Neural crest cell (in vitro differentiated cells): ENCODE measurements around the gene C2CD4D. TPM values are rescaled to one million over a fixed set of nuclear protein-coding genes. Genes with fewer than 3 reads are reported as not detected.

Experiments used
- DNase-seq: peaks from one replicate; pipeline ENCODE4 v3.0.0; 2021; ENCODE audit warnings: low read depth, mixed read lengths, low spot score
- H3K27ac Mint-ChIP-seq: one replicate; pipeline ENCODE4 v1.8.0; 2021; ENCODE audit warnings: mild to moderate bottlenecking, mixed read lengths; ENCODE audit not compliant: unreplicated experiment
- H3K27me3 Mint-ChIP-seq: 2 replicates; pipeline ENCODE4 v1.8.0; 2021; ENCODE audit warnings: low read depth, mild to moderate bottlenecking, mixed read lengths
- H3K36me3 Mint-ChIP-seq: 2 replicates; pipeline ENCODE4 v1.8.0; 2021; ENCODE audit warnings: low read depth, mild to moderate bottlenecking, mixed read lengths
- H3K4me1 Mint-ChIP-seq: 2 replicates; pipeline ENCODE4 v1.8.0; 2021; ENCODE audit warnings: mixed read lengths
- H3K4me3 Mint-ChIP-seq: one replicate; pipeline ENCODE4 v1.8.0; 2021; ENCODE audit warnings: mild to moderate bottlenecking, mixed read lengths
- H3K9me3 Mint-ChIP-seq: 2 replicates; pipeline ENCODE4 v1.8.0; 2021; ENCODE audit warnings: mixed read lengths
- CTCF ChIP-seq: fragments of 200-600 bp; sonication (generic); conservative IDR thresholded peaks from 2 replicates; pipeline ENCODE4 v1.5.0; 2021; ENCODE audit warnings: antibody characterized with exemption, mild to moderate bottlenecking
- total RNA-seq: library from RNA; stranded (reverse); gene quantifications from 2 replicates; pipeline ENCODE4 v1.2.1, GENCODE V29; 2021

Gene C2CD4D
- total RNA-seq, 1 donor from 2014 or later = 0.40 TPM

GRCh38 chr1:151803915-151804314 lies 35.7 kb downstream of the C2CD4D start:
- no peak for DNase-seq
- no peak overlapping the region for H3K27ac Mint-ChIP-seq
- peaks cover 35% of the 10 kb centered on the region for H3K27me3 Mint-ChIP-seq
- no peak for TF ChIP-seq CTCF
- H3K4me3 Mint-ChIP-seq = no peak overlapping the region
- H3K9me3 Mint-ChIP-seq = no peaks in the 10 kb centered on the region
- peaks cover 4% of the 10 kb centered on the region for H3K4me1 Mint-ChIP-seq
- no peaks in the 10 kb centered on the region for H3K36me3 Mint-ChIP-seq

- Mint-ChIP-seq H3K9me3 (no peaks in the 10 kb centered on the region), H3K36me3 (no peaks in the 10 kb centered on the region), H3K4me3 (no peak overlapping the region), H3K27me3 (peaks cover 38% of the 10 kb centered on the region), H3K4me1 (peaks cover 4% of the 10 kb centered on the region), H3K27ac (no peak overlapping the region)
- no peak for DNase-seq
- no peak for TF ChIP-seq CTCF
Observed at GRCh38 chr1:151803164-151803563, 36.5 kb downstream of the C2CD4D start.

GRCh38 chr1:151802372-151802771 lies 37.2 kb downstream of the C2CD4D start:
- Mint-ChIP-seq H3K36me3 (no peaks in the 10 kb centered on the region), H3K27me3 (peaks cover 33% of the 10 kb centered on the region), H3K27ac (no peak overlapping the region), H3K4me3 (no peak overlapping the region), H3K9me3 (no peaks in the 10 kb centered on the region), H3K4me1 (peaks cover 4% of the 10 kb centered on the region)
- DNase-seq = no peak
- TF ChIP-seq CTCF = no peak

- Mint-ChIP-seq H3K27me3 (peaks cover 32% of the 10 kb centered on the region), H3K9me3 (no peaks in the 10 kb centered on the region), H3K4me3 (no peak overlapping the region), H3K4me1 (peaks cover 4% of the 10 kb centered on the region), H3K27ac (no peak overlapping the region), H3K36me3 (no peaks in the 10 kb centered on the region)
- no peak for DNase-seq
- TF ChIP-seq CTCF = no peak
Observed at GRCh38 chr1:151801846-151802245, 37.8 kb downstream of the C2CD4D start.

GRCh38 chr1:151801310-151801820 lies 38.3 kb downstream of the C2CD4D start:
- no peak for DNase-seq
- H3K36me3 Mint-ChIP-seq = no peaks in the 10 kb centered on the region
- peaks cover 4% of the 10 kb centered on the region for H3K4me1 Mint-ChIP-seq

More at GRCh38 chr1:151801310-151801820, 38.3 kb downstream of the C2CD4D start:
- no peaks in the 10 kb centered on the region for H3K9me3 Mint-ChIP-seq
- H3K27ac Mint-ChIP-seq = no peak overlapping the region
- TF ChIP-seq CTCF = no peak
- H3K27me3 Mint-ChIP-seq = peaks cover 27% of the 10 kb centered on the region
- no peak overlapping the region for H3K4me3 Mint-ChIP-seq
